Hepatocyte (in vitro differentiated cells): Measurements from ENCODE around the gene DEXI. TPM values are rescaled to one million over a fixed set of nuclear protein-coding genes. Genes with fewer than 3 reads are reported as not detected.

Experiments used
- DNase-seq: peaks from one replicate; pipeline ENCODE4 v3.0.0-alpha.2; 2016; ENCODE audit warnings: low spot score
- H2AFZ ChIP-seq: fragments of 200-600 bp; sonication (generic); 2 replicates; pipeline ENCODE4 v1.6.0; 2016; ENCODE audit warnings: antibody characterized with exemption, mild to moderate bottlenecking
- H3K27ac ChIP-seq: fragments of 200-600 bp; sonication (generic); 2 replicates; pipeline ENCODE4 v1.5.1; 2016; ENCODE audit warnings: mild to moderate bottlenecking
- H3K27me3 ChIP-seq: fragments of 200-600 bp; sonication (generic); 2 replicates; pipeline ENCODE4 v1.6.1; 2016
- H3K36me3 ChIP-seq: fragments of 200-600 bp; sonication (generic); replicated peaks from 2 replicates; pipeline ENCODE4 v1.5.1; 2016; ENCODE audit warnings: low read depth; ENCODE audit not compliant: insufficient read depth
- H3K4me1 ChIP-seq: fragments of 200-600 bp; sonication (generic); 2 replicates; pipeline ENCODE4 v1.5.1; 2016; ENCODE audit warnings: mild to moderate bottlenecking, moderate library complexity; ENCODE audit not compliant: insufficient read depth
- H3K4me2 ChIP-seq: fragments of 200-600 bp; sonication (generic); 2 replicates; pipeline ENCODE4 v1.6.0; 2016
- H3K4me3 ChIP-seq: fragments of 200-600 bp; sonication (generic); 2 replicates; pipeline ENCODE4 v1.5.1; 2016; ENCODE audit warnings: mild to moderate bottlenecking
- H3K79me2 ChIP-seq: fragments of 200-600 bp; sonication (generic); 2 replicates; pipeline ENCODE4 v1.6.0; 2017; ENCODE audit warnings: mild to moderate bottlenecking
- H3K9me2 ChIP-seq: fragments of 200-600 bp; sonication (generic); replicated peaks from 2 replicates; pipeline ENCODE4 v1.6.0; 2017; ENCODE audit warnings: mild to moderate bottlenecking; ENCODE audit not compliant: insufficient read depth
- H3K9me3 ChIP-seq: fragments of 200-600 bp; sonication (generic); 2 replicates; pipeline ENCODE4 v1.5.1; 2016; ENCODE audit warnings: low read depth, mild to moderate bottlenecking
- H4K20me1 ChIP-seq: fragments of 200-600 bp; sonication (generic); 2 replicates; pipeline ENCODE4 v1.6.0; 2016; ENCODE audit warnings: mild to moderate bottlenecking; ENCODE audit not compliant: insufficient read depth, poor library complexity, severe bottlenecking
- EZH2 ChIP-seq: fragments of 200-600 bp; sonication (generic); IDR thresholded peaks from 2 replicates; pipeline ENCODE4 v1.6.1; 2016; ENCODE audit warnings: antibody characterized with exemption, mild to moderate bottlenecking, borderline replicate concordance
- EZH2phosphoT487 ChIP-seq: fragments of 200-600 bp; sonication (generic); IDR thresholded peaks from one replicate; pipeline ENCODE4 v1.6.1; 2018; ENCODE audit warnings: antibody characterized with exemption, mild to moderate bottlenecking, low read depth, moderate library complexity; ENCODE audit not compliant: unreplicated experiment, severe bottlenecking
- WGBS: methylation state at CpG from one replicate; pipeline ENCODE4 v1.1.6; 2016; ENCODE audit warnings: low lambda C conversion rate; ENCODE audit errors: missing lambda C conversion rate; 5-methylcytosine and 5-hydroxymethylcytosine counted together
- polyA plus RNA-seq: library from polyadenylated mRNA; unstranded; fragments of >200 nt; fragmentation: Nextera tagmentation; extraction: Ambion mirVana; gene quantifications from 2 replicates; pipeline ENCODE4 v1.2.1, GENCODE V29; 2016
- total RNA-seq: library from RNA; depleted of rRNA; stranded (reverse); fragments of >200 nt; gene quantifications from 2 replicates; pipeline ENCODE4 v1.2.3, GENCODE V29; 2014
- TF ChIP-seq, protein P1 (sequence below): fragments of 200-600 bp; sonication (generic); IDR thresholded peaks from 2 replicates; pipeline ENCODE4 v1.5.1; 2016; ENCODE audit warnings: antibody characterized with exemption, mild to moderate bottlenecking; ENCODE audit not compliant: poor library complexity

DEXI gene
- total RNA-seq, result 51.6 and 53.7 TPM in 2 replicates
- polyA plus RNA-seq, result 68.9 and 82.4 TPM in 2 replicates

GRCh38 chr16:10942352-10943063 lies at the start of gene DEXI:
DEXI (minus strand) TSS chr16:10942468; CDS start chr16:10942005, 463 bp downstream.
- H2AFZ ChIP-seq, result peak within 1 kb of the TSS; percentile 76
- H3K4me2 ChIP-seq, result peak within 1 kb of the TSS; percentile 89
- H4K20me1 ChIP-seq, result peaks cover 43% of the 10 kb centered on the region
- H3K4me1 ChIP-seq, result peaks cover 52% of the 10 kb centered on the region
- H3K27ac ChIP-seq, result peak within 1 kb of the TSS; percentile 83
- peak; percentile 96 for DNase-seq
- H3K36me3 ChIP-seq, result no peaks in the 10 kb centered on the region
- no peaks in the 10 kb centered on the region for H3K9me2 ChIP-seq
- 11% methylated on average over 33 of the region's 55 CpGs for WGBS
- H3K79me2 ChIP-seq, result peaks cover 76% of the 10 kb centered on the region
- H3K4me3 ChIP-seq, result peak within 1 kb of the TSS; percentile 88
- no peaks in the 10 kb centered on the region for H3K27me3 ChIP-seq
- TF ChIP-seq, protein P1, sequence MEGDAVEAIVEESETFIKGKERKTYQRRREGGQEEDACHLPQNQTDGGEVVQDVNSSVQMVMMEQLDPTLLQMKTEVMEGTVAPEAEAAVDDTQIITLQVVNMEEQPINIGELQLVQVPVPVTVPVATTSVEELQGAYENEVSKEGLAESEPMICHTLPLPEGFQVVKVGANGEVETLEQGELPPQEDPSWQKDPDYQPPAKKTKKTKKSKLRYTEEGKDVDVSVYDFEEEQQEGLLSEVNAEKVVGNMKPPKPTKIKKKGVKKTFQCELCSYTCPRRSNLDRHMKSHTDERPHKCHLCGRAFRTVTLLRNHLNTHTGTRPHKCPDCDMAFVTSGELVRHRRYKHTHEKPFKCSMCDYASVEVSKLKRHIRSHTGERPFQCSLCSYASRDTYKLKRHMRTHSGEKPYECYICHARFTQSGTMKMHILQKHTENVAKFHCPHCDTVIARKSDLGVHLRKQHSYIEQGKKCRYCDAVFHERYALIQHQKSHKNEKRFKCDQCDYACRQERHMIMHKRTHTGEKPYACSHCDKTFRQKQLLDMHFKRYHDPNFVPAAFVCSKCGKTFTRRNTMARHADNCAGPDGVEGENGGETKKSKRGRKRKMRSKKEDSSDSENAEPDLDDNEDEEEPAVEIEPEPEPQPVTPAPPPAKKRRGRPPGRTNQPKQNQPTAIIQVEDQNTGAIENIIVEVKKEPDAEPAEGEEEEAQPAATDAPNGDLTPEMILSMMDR, result no peak
- no peak for TF ChIP-seq EZH2phosphoT487
- TF ChIP-seq EZH2, result no peak
- no peaks in the 10 kb centered on the region for H3K9me3 ChIP-seq

DNA sequence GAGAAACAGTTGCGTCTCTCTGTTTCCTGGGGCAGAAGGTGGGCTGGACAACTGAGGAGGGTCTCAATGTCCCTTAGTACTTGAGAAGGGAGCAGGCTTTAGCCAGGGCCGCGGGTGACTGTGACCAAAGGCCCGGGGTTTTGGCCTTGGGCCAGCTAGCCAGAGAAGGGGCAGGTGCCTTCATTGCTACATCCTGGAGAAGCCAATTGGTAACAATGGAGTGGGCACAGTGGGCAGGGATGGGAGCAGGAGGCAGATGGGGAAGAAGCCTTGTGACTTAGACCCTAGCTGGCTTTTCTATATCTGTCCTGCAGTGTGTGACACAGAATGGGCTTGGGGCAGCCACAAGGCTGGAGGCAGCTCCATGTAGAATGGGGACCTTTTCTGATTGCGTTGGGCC lies 48.1 kb upstream of the DEXI start:
- Histone ChIP-seq H3K79me2 (no peaks in the 10 kb centered on the region), H4K20me1 (no peaks in the 10 kb centered on the region), H3K36me3 (no peaks in the 10 kb centered on the region), H3K4me2 (no peak overlapping the region), H3K9me2 (no peaks in the 10 kb centered on the region), H3K9me3 (no peaks in the 10 kb centered on the region), H3K4me1 (peaks cover 8% of the 10 kb centered on the region), H3K4me3 (no peak overlapping the region), H2AFZ (no peak overlapping the region), H3K27ac (no peak overlapping the region), H3K27me3 (no peaks in the 10 kb centered on the region)
- no peak for DNase-seq
- WGBS, result 99% methylated on average over 5 of the region's 5 CpGs
- TF ChIP-seq, protein P1, result no peak
- TF ChIP-seq EZH2phosphoT487 (no peak), EZH2 (no peak)

DNA sequence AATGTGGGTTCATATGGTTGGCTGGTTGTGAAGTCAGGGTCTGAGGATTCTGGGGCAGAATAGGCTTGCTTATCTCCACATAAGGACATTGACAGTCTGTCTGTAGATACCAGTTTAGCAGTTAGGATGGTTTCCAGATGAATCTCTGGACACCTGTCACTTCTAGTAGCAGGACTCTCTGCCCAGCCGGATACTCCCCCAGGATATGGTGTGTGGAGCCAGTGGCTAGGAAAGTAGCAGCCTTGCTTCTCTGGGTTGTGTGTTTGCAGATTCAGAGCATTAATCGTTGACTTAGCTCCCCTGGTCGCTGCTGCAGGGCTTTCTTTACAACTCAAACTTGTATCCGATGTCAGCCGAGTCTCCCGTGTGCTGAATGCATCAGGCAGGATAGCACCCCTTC lies 47.3 kb upstream of the DEXI start:
- Histone ChIP-seq H3K79me2 (no peaks in the 10 kb centered on the region), H3K4me2 (no peak overlapping the region), H3K4me1 (peaks cover 8% of the 10 kb centered on the region), H3K27ac (no peak overlapping the region), H3K9me2 (no peaks in the 10 kb centered on the region), H2AFZ (no peak overlapping the region), H3K36me3 (no peaks in the 10 kb centered on the region), H3K27me3 (no peaks in the 10 kb centered on the region), H3K4me3 (no peak overlapping the region), H3K9me3 (no peaks in the 10 kb centered on the region), H4K20me1 (no peaks in the 10 kb centered on the region)
- no peak for DNase-seq
- no peak for TF ChIP-seq EZH2
- TF ChIP-seq, protein P1, result no peak
- TF ChIP-seq EZH2phosphoT487, result no peak
- WGBS, result 63% methylated on average over 6 of the region's 6 CpGs
